ES-I3 (cell line): ENCODE results near the gene LRRC66.

ENCODE experiments used
- H3K36me3 ChIP-seq: 2 replicates; pipeline ENCODE4 v1.6.1; 2013; ENCODE audit warnings: mild to moderate bottlenecking, low read length, control low read depth, moderate library complexity; ENCODE audit not compliant: insufficient read depth
- H3K4me1 ChIP-seq: 2 replicates; pipeline ENCODE4 v1.6.1; 2013; ENCODE audit warnings: mild to moderate bottlenecking, control low read depth, low read length; ENCODE audit not compliant: insufficient read depth
- H3K9ac ChIP-seq: 2 replicates; pipeline ENCODE4 v1.6.1; 2013; ENCODE audit warnings: low read depth, mild to moderate bottlenecking, low read length, moderate library complexity
- H3K9me3 ChIP-seq: 2 replicates; pipeline ENCODE4 v1.6.1; 2013; ENCODE audit warnings: mild to moderate bottlenecking, low read length, moderate library complexity; ENCODE audit not compliant: control insufficient read depth, insufficient read depth

LRRC66 gene

DNA sequence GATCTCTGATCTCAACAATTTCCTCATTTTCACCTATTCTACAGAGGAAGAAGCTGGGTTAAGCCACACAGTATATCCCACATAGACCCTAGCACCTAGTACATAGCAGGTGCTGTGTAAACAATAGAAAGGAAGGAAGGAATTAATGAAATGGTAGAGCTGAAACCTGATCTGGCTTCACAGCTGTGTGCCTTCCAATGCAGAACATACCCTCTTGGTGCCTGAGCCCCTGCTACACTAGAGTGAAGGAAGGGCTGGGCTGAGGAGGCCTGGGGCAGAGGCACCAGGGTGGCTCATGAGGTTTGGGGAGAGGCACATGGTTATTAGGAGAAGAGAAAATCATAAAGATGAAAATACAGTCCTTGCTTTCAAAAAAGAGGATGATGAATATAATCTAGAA lies 21.3 kb downstream of the LRRC66 start:
- H3K9ac ChIP-seq = no peak overlapping the region
- H3K4me1 ChIP-seq = no peaks in the 10 kb centered on the region
- no peaks in the 10 kb centered on the region for H3K9me3 ChIP-seq
- no peaks in the 10 kb centered on the region for H3K36me3 ChIP-seq

DNA sequence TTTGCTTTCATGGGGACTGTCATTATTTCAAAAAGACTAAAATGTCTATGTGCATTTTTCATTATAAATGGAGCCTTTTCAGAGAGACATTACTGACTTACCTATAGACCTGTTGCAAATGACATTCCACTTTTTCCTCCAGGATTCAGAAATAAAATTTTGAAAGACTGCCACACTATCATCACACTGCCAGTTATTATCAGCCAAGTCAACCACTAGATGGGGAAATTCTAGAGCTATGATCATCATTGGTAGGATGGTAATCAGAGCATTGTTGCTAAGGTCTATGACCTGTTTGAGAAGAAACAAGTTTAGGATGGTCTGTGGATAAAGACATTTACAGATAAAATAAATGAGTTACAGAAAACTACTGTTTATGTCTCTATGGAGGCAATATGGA lies 22.5 kb downstream of the LRRC66 start:
- Histone ChIP-seq H3K9me3 (no peaks in the 10 kb centered on the region), H3K36me3 (no peaks in the 10 kb centered on the region), H3K9ac (no peak overlapping the region), H3K4me1 (no peaks in the 10 kb centered on the region)

DNA sequence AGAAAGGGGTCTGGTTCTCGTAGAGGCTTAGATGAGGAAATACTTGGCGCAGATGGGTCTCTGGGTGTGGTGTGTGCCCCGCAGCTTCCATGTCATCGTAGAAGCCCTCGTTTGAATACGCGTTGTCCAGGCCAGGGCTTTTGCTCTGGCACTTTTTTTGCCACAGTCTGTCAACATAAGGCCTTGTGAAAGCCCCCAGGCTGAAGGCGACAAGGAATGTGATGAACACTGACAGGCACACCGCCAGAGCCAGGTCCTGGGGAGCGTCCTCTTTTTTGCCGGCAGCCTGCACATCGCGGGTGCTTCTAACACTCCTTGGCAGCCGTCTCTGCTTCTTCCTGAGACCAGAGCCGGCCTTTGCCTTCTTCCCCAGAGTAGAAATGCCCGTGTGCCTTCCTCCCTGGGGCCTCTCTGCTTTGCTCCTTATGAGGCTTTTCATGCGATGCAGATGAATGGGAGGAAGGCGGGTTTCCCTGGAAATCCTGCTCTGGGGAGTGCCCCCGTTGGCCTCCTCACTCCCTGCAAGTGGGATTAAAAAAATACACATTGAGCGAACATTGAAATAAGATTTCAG lies 24.4 kb downstream of the LRRC66 start:
- H3K36me3 ChIP-seq = no peaks in the 10 kb centered on the region
- no peaks in the 10 kb centered on the region; the same call in 1 of the 2 replicates for H3K9me3 ChIP-seq
- H3K4me1 ChIP-seq = no peaks in the 10 kb centered on the region
- no peak overlapping the region for H3K9ac ChIP-seq

DNA sequence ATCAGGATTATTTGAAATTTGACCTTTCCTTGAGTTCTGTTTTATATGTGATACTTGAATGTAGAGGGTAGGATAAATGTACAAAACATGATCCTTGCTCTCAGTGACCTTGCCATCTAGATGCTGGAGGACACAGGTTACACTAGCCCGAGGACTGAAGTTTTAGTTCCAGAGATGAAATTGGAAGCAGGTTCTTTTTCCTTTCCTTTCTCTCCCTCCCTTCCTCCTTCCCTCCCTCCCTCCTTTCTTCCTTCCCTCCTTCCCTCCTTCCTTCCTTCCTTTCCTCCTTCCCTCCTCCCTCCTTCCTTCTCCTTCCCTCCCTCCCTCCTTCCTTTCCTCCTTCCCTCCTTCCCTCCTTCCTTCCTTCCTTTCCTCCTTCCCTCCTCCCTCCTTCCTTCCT lies 54.3 kb downstream of the LRRC66 start:
- Histone ChIP-seq H3K9ac (no peak overlapping the region), H3K9me3 (no peaks in the 10 kb centered on the region; the same call in 1 of the 2 replicates), H3K36me3 (no peaks in the 10 kb centered on the region), H3K4me1 (no peaks in the 10 kb centered on the region)

DNA sequence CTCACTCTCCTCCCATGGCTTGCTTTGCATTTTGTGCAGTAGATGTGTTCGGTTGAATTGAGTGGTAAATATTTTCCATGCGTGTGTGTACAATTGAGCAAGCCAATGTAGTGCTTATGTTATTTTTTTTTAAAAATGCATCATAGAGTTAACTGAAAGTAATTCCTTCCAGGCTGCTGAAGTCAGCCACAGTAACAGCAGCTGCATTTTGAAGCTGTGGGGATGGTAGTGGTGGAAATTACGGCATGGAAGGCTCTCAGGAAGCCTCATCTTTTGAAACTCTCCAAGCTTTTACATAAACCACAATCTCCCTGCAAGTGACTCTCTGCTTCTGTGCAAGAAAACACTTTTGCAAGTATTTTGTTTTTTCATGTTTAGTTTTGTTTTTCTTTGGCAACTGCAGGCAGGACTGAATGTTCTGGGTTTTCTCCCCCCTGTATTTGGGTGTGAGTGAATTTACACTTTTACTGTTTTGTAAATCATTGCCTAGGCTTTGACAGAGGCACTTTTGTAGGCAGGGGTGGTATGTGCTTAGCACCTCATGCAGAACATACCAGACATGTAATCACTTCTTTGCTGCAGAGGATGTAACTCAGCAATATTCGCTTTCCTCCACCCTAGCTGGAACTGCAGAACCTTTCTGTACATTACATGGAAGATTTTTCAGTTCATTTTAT lies 56.2 kb downstream of the LRRC66 start:
- H3K9ac ChIP-seq = no peak overlapping the region
- no peaks in the 10 kb centered on the region for H3K36me3 ChIP-seq
- H3K9me3 ChIP-seq = no peaks in the 10 kb centered on the region; the same call in 1 of the 2 replicates
- no peaks in the 10 kb centered on the region for H3K4me1 ChIP-seq

DNA sequence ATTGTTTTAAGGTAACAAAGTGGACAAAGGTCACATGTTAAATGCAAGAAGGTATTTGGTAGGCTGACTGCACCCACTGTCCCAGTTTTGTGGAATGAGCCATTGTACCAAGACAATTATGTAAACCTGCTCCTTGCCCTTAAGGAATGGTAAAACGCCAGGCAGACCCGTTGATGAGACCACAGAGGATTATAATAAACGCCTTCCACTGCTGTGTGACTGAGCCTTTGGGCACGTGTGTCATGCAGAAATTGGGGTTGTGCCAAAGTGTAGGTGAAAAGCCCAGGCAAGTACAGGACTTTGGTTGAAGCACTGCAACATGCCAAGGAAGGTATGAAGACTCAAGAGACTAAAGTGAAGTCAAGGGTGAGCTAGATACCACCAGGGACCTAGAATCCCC lies 59.7 kb downstream of the LRRC66 start:
- H3K4me1 ChIP-seq = no peaks in the 10 kb centered on the region
- no peak overlapping the region for H3K9ac ChIP-seq
- H3K9me3 ChIP-seq = no peaks in the 10 kb centered on the region
- no peaks in the 10 kb centered on the region for H3K36me3 ChIP-seq

DNA sequence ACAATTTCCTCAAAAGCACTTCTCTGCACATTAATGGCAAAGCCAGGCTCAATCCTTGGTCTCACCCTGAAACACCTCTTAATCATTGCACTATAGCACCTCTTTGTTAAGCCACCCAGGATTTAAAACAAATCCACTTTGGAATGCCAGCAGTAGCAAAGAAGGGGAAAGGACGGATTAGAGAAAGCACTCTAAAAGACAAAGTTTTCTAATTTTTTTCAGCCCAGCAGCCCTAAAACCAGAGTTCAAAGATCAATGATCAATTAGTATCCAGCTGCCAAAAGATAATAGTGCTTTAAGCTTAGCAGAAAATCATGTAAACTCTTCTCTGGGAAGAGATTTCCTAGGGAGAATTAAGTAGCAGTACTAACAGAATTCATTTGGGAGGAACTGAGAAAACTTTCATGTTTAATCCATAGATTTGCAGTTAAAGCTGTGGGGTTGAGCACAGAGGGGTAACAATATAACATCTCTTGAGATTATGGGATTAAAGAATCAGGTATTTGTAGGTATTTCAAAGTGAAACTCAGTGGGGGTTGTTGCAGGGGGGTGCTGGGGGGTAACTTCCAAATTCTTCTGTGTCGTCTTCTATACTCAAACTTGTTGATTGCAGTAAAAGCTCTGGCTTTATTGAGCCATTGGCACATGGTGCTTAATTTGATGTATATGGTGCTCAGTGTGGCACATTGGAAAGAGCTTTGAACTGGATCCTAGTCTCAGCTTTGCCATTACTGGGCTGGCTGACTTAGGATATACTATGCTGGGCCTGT lies 61.8 kb downstream of the LRRC66 start:
- Histone ChIP-seq H3K36me3 (no peaks in the 10 kb centered on the region), H3K4me1 (no peaks in the 10 kb centered on the region), H3K9me3 (no peaks in the 10 kb centered on the region), H3K9ac (no peak overlapping the region)
